ENCODE data around the gene SLC25A44.
"Not testable (repeated sequence)": the region's sequence is repeated elsewhere in the genome, so short reads cannot be mapped to it uniquely, and the experiment has no call there.

The SLC25A44 gene

GRCh38 chr1:156164125-156164831 lies 29.6 kb upstream of the SLC25A44 start:
- DNase-seq: no peak

- no peak for DNase-seq
Observed at GRCh38 chr1:156165083-156165482, 28.8 kb upstream of the SLC25A44 start.

GRCh38 chr1:156167536-156167935 lies 26.4 kb upstream of the SLC25A44 start:
- DNase-seq: no peak

GRCh38 chr1:156172696-156173470 lies 21.0 kb upstream of the SLC25A44 start:
- DNase-seq: no peak

GRCh38 chr1:156176610-156177210 lies 17.2 kb upstream of the SLC25A44 start:
- no peak for DNase-seq

GRCh38 chr1:156177919-156178654 lies 15.8 kb upstream of the SLC25A44 start:
- DNase-seq: no peak

- DNase-seq: no peak
Observed at GRCh38 chr1:156180471-156180870, 13.4 kb upstream of the SLC25A44 start.

- not testable (repeated sequence) for DNase-seq
Observed at GRCh38 chr1:156181391-156181924, 12.4 kb upstream of the SLC25A44 start.

GRCh38 chr1:156182010-156182779 lies 11.7 kb upstream of the SLC25A44 start:
- not testable (repeated sequence) for DNase-seq

GRCh38 chr1:156186347-156187177 lies 7.3 kb upstream of the SLC25A44 start:
- DNase-seq: not testable (repeated sequence)

- not testable (repeated sequence) for DNase-seq
Observed at GRCh38 chr1:156190265-156190664, 3.6 kb upstream of the SLC25A44 start.

- no peak for DNase-seq
Observed at GRCh38 chr1:156191292-156191964, 2.5 kb upstream of the SLC25A44 start.

GRCh38 chr1:156193208-156193487 lies 756 bp upstream of the SLC25A44 start:
- DNase-seq: no peak

GRCh38 chr1:156194300-156194652 lies 372 bp downstream of the SLC25A44 start:
- DNase-seq: no peak

- DNase-seq: no peak
Observed at GRCh38 chr1:156195853-156196252, 1.9 kb downstream of the SLC25A44 start.

GRCh38 chr1:156196445-156196844 lies 2.5 kb downstream of the SLC25A44 start:
- DNase-seq: no peak

GRCh38 chr1:156198831-156199349 lies 5.0 kb downstream of the SLC25A44 start:
- DNase-seq: no peak

GRCh38 chr1:156200044-156200443 lies 6.1 kb downstream of the SLC25A44 start:
- DNase-seq: no peak

- DNase-seq: no peak
Observed at GRCh38 chr1:156203331-156203730, 9.4 kb downstream of the SLC25A44 start.

GRCh38 chr1:156204686-156205085 lies 10.8 kb downstream of the SLC25A44 start:
- no peak for DNase-seq

- no peak for DNase-seq
Observed at GRCh38 chr1:156211243-156211642, 17.3 kb downstream of the SLC25A44 start.
